H1 (cell line): ENCODE measurements around the gene SNRPD3. TPM values are rescaled to one million over a fixed set of nuclear protein-coding genes. Genes with fewer than 3 reads are reported as not detected.

Experiments
- BRCA1 ChIP-seq: IDR thresholded peaks from 2 replicates; pipeline ENCODE4 v1.6.1; 2012; ENCODE audit warnings: low read depth, low read length, improper control_type of control experiment
- CHD1 ChIP-seq: IDR thresholded peaks from 2 replicates; pipeline ENCODE4 v1.6.1; 2012; ENCODE audit warnings: low read depth, low read length, improper control_type of control experiment
- HDAC2 ChIP-seq, 2 experiments: fragments of 300-600 bp in 1 of 2; sonication (generic) in 1 of 2; IDR thresholded peaks; 2 replicates each; pipeline ENCODE4 v1.6.1; 2011 to 2012; ENCODE audit warnings: low read depth in 2 of 2, low read length in 2 of 2, mild to moderate bottlenecking in 2 of 2, moderate library complexity in 2 of 2, borderline replicate concordance in 1 of 2, inconsistent platforms in 1 of 2
- RBBP5 ChIP-seq: IDR thresholded peaks from 2 replicates; pipeline ENCODE4 v1.7.1; 2012; ENCODE audit warnings: low read depth, mild to moderate bottlenecking, inconsistent platforms, low read length, moderate library complexity, borderline replicate concordance
- polyA plus RNA-seq, 7 experiments: library from polyadenylated mRNA; depleted of rRNA in 3 of 7; stranded (reverse) in 5 of 7; unstranded in 2 of 7; fragments of >200 nt in 5 of 7; fragments of 200-250 nt in 2 of 7; gene quantifications; 1 replicate in 5 of 7; 2 replicates in 1 of 7; 4 replicates in 1 of 7; pipeline versions ENCODE4 v1.2.1 to v1.2.3, GENCODE V29; 2011 to 2013; ENCODE audit warnings: missing spikeins in 2 of 7, mixed read lengths in 2 of 7
- total RNA-seq: library from RNA; stranded (reverse); fragmentation: NEBNext Ultra II Directional; extraction: Animal tissue kit (Norgen Biotek cat#: 25700); gene quantifications from 2 replicates; pipeline ENCODE4 v1.2.1, GENCODE V29; 2021

The SNRPD3 gene
- total and polyA plus RNA-seq, 2 of the 8 experiments (the other 6 are each of a cell fraction or from before 2014, with no cell fraction given): 200 to 455 TPM

DNA sequence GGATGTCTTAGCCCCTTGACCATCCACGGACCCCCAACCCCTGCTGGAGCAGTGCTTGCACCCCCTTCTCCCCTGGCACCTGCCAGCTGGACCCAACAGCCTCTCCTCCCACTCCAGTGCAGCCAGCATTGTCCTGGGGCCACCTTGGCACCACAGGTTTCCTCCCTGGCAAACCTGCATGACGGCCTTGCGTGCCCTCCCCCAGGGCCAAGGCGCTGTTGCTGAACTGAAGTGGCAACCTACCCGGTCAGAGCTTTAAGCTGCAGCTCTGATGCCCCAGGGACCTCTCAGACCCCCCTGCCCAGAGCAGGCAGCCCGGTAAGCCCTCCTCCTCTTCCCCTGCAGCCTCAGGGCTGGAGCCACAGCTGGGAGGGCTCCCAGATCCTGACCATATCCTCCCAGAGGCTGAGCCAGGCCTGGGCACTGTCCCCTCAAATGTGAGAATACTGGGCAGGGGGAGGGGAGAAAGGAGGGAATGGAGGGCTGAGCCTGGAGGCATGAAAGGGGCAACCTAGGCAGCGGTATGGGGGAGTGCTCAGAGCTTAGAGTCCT is 38.8 kb downstream of the SNRPD3 start (continued):
- TF ChIP-seq HDAC2 (IDR thresholded peaks at IDR 0.05; ENCODE audit: borderline replicate concordance in 1 of 2, low read depth in 2 of 2, low read length in 2 of 2): no peak
- TF ChIP-seq BRCA1: no peak
- no peak for TF ChIP-seq RBBP5
- TF ChIP-seq CHD1: no peak
